ENCODE data around the gene PRPS1.

GRCh38 chrX:107654566-107654871 is 26.2 kb downstream of the PRPS1 start:
- TF ChIP-seq POLR2A (IDR thresholded peaks at IDR 0.05; ENCODE audit: low read depth, low read length), result no peak
- no peak for TF ChIP-seq POLR2AphosphoS5 (IDR thresholded peaks at IDR 0.05; ENCODE audit: low read depth, low read length)
- no peak for TF ChIP-seq PAX5 (IDR thresholded peaks at IDR 0.05; ENCODE audit: insufficient read depth, low read length, severe bottlenecking)
- no peak for TF ChIP-seq TAF1 (IDR thresholded peaks at IDR 0.05; ENCODE audit: low read depth, low read length)
- TF ChIP-seq POU2F2 (IDR thresholded peaks at IDR 0.05; ENCODE audit: low read depth, low read length), result no peak
- TF ChIP-seq SPI1 (IDR thresholded peaks at IDR 0.05; ENCODE audit: low read depth, low read length), result no peak

Data from GM12891 (cell line).